Peyer's patch (tissue), 4 donors: ENCODE data around the gene SCN11A. TPM values are rescaled to one million over a fixed set of nuclear protein-coding genes. Genes with fewer than 3 reads are reported as not detected.

Experiments
- DNase-seq, 3 donors: peaks; one replicate each; pipeline ENCODE4 v3.0.0-alpha.2; 2017 to 2019
- H3K27ac ChIP-seq, 4 donors: fragments of 200-600 bp; sonication (generic); one replicate each; pipeline ENCODE4 v1.5.1; 2016 to 2019
- H3K27me3 ChIP-seq, 2 donors: fragments of 200-600 bp; sonication (generic); one replicate each; pipeline ENCODE4 v1.5.1; 2019
- H3K36me3 ChIP-seq, 3 donors: fragments of 200-600 bp; sonication (generic); one replicate each; pipeline ENCODE4 v1.5.1; 2016 to 2019
- H3K4me1 ChIP-seq, 4 donors: fragments of 200-600 bp; sonication (generic); one replicate each; pipeline ENCODE4 v1.5.1; 2016 to 2019
- H3K4me3 ChIP-seq, 4 donors: fragments of 200-600 bp; sonication (generic); 1 replicate in 3 of 4; 2 replicates in 1 of 4; pipeline ENCODE4 v1.5.1; 2016 to 2019; ENCODE audit warnings: mild to moderate bottlenecking in 1 of 4
- H3K9me3 ChIP-seq, 4 donors: fragments of 200-600 bp; sonication (generic); one replicate each; pipeline ENCODE4 v1.5.1; 2016 to 2019; ENCODE audit warnings: mild to moderate bottlenecking in 1 of 4
- CTCF ChIP-seq, 6 experiments: fragments of 450-650 bp in 4 of 6; fragments of 200-600 bp in 2 of 6; sonication (generic) in 1 of 6; IDR thresholded peaks; one replicate each; pipeline ENCODE4 v1.5.1; 2017 to 2019; ENCODE audit warnings: antibody characterized with exemption in 6 of 6, mild to moderate bottlenecking in 3 of 6, moderate library complexity in 1 of 6
- POLR2A ChIP-seq, 2 donors: fragments of 450-650 bp; IDR thresholded peaks; one replicate each; pipeline ENCODE4 v1.5.1; 2017; ENCODE audit warnings: antibody characterized with exemption in 2 of 2, mild to moderate bottlenecking in 2 of 2, moderate library complexity in 2 of 2
- total RNA-seq, 4 donors: library from RNA; depleted of rRNA; stranded (reverse); fragments of >200 nt; gene quantifications; one replicate each; pipeline ENCODE4 v1.1.0, GENCODE V29; 2016

Gene SCN11A
- total RNA-seq, 4 donors from 2014 or later: 0.28 to 1.7 (median 0.67) TPM; not detected in 1

GRCh38 chr3:39098473-39099000, 46.8 kb upstream of the SCN11A start:
- no peak overlapping the region for H3K27ac ChIP-seq
- H3K4me1 ChIP-seq: peaks cover 0 to 9% (median 0%) of the 10 kb centered on the region in 4 donors
- H3K9me3 ChIP-seq: no peaks in the 10 kb centered on the region
- H3K27me3 ChIP-seq: no peaks in the 10 kb centered on the region
- H3K4me3 ChIP-seq: no peak overlapping the region
- TF ChIP-seq POLR2A (IDR thresholded peaks at IDR 0.05) (no peak), CTCF (IDR thresholded peaks at IDR 0.05) (no peak)
- DNase-seq: no peak
- H3K36me3 ChIP-seq: peaks cover 0 to 71% (median 0%) of the 10 kb centered on the region in 3 donors

GRCh38 chr3:39097716-39098472, 46.1 kb upstream of the SCN11A start:
- peaks cover 0 to 78% (median 0%) of the 10 kb centered on the region in 3 donors for H3K36me3 ChIP-seq
- no peaks in the 10 kb centered on the region for H3K27me3 ChIP-seq
- no peak for TF ChIP-seq CTCF (IDR thresholded peaks at IDR 0.05)
- TF ChIP-seq POLR2A (IDR thresholded peaks at IDR 0.05): no peak
- peaks cover 0 to 9% (median 0%) of the 10 kb centered on the region in 4 donors for H3K4me1 ChIP-seq
- no peak overlapping the region for H3K27ac ChIP-seq
- DNase-seq: no peak
- no peaks in the 10 kb centered on the region for H3K9me3 ChIP-seq
- no peak overlapping the region for H3K4me3 ChIP-seq

GRCh38 chr3:39096775-39097174, 45.0 kb upstream of the SCN11A start:
- no peak for TF ChIP-seq CTCF (IDR thresholded peaks at IDR 0.05)
- no peak for TF ChIP-seq POLR2A (IDR thresholded peaks at IDR 0.05)
- H3K4me3 ChIP-seq: no peak overlapping the region
- no peak for DNase-seq
- peaks cover 0 to 87% (median 0%) of the 10 kb centered on the region in 3 donors for H3K36me3 ChIP-seq
- no peaks in the 10 kb centered on the region for H3K27me3 ChIP-seq
- H3K4me1 ChIP-seq: peaks cover 0 to 3% (median 0%) of the 10 kb centered on the region in 4 donors
- no peaks in the 10 kb centered on the region for H3K9me3 ChIP-seq
- no peak overlapping the region for H3K27ac ChIP-seq

- Histone ChIP-seq H3K4me3 (no peak overlapping the region), H3K9me3 (no peaks in the 10 kb centered on the region), H3K36me3 (peaks cover 0 to 94% (median 0%) of the 10 kb centered on the region in 3 donors), H3K27me3 (no peaks in the 10 kb centered on the region), H3K27ac (no peak overlapping the region), H3K4me1 (no peaks in the 10 kb centered on the region)
- TF ChIP-seq CTCF (IDR thresholded peaks at IDR 0.05) (no peak), POLR2A (IDR thresholded peaks at IDR 0.05) (no peak)
- DNase-seq: no peak
Observed at GRCh38 chr3:39095778-39096177, 44.0 kb upstream of the SCN11A start.

GRCh38 chr3:39094851-39095677, 43.3 kb upstream of the SCN11A start:
- H3K9me3 ChIP-seq: no peaks in the 10 kb centered on the region
- H3K36me3 ChIP-seq: peaks cover 0 to 92% (median 0%) of the 10 kb centered on the region in 3 donors
- H3K4me3 ChIP-seq: no peak overlapping the region
- TF ChIP-seq POLR2A (IDR thresholded peaks at IDR 0.05): no peak
- TF ChIP-seq CTCF (IDR thresholded peaks at IDR 0.05): no peak
- H3K27me3 ChIP-seq: no peaks in the 10 kb centered on the region
- DNase-seq: no peak
- H3K27ac ChIP-seq: no peak overlapping the region
- no peaks in the 10 kb centered on the region for H3K4me1 ChIP-seq
